ENCODE data around the gene FAM170B. TPM values are rescaled to one million over a fixed set of nuclear protein-coding genes. Genes with fewer than 3 reads are reported as not detected.

The FAM170B gene
- total RNA-seq, 2 experiments from 2014 or later, result not detected

- Mint-ChIP-seq H3K36me3 (ENCODE audit: low read depth) (no peaks in the 10 kb centered on the region), H3K27me3 (peaks cover 16% of the 10 kb centered on the region), H3K4me1 (ENCODE audit: low read depth) (no peaks in the 10 kb centered on the region), H3K9me3 (peaks cover 1% of the 10 kb centered on the region), H3K4me3 (no peak overlapping the region), H3K27ac (no peak overlapping the region)
- no peak for DNase-seq
- ChIA-PET CTCF (no interaction called here), POLR2A (interaction anchor here (0.6 kb wide), 1 partner anchor 304 kb away, joined by 3 read pairs; no protein-coding TSS in a partner anchor)
- TF ChIP-seq CTCF (IDR thresholded peaks at IDR 0.05), result no peak
- intact Hi-C loops (cut with micrococcal nuclease), result no loop called here
- ATAC-seq, result no peak
These were observed 12.9 kb downstream of the FAM170B start for GRCh38 chr10:49120911-49121310.

- Mint-ChIP-seq H3K4me3 (no peak overlapping the region), H3K9me3 (no peaks in the 10 kb centered on the region), H3K27ac (no peak overlapping the region), H3K36me3 (ENCODE audit: low read depth) (no peaks in the 10 kb centered on the region), H3K4me1 (ENCODE audit: low read depth) (peaks cover 1% of the 10 kb centered on the region), H3K27me3 (peaks cover 21% of the 10 kb centered on the region)
- CTCF ChIA-PET, result no interaction called here
- intact Hi-C loops (cut with micrococcal nuclease), result no loop called here
- POLR2A ChIA-PET, result no interaction called here
- no peak for ATAC-seq
- no peak for TF ChIP-seq CTCF (IDR thresholded peaks at IDR 0.05)
- DNase-seq, result no peak
These were observed 14.1 kb downstream of the FAM170B start for GRCh38 chr10:49119746-49120145.

GRCh38 chr10:49118430-49119074 lies 15.3 kb downstream of the FAM170B start:
- TF ChIP-seq CTCF (IDR thresholded peaks at IDR 0.05), result no peak
- ChIA-PET CTCF (no interaction called here), POLR2A (no interaction called here)
- ATAC-seq (no peak), DNase-seq (no peak)
- no peaks in the 10 kb centered on the region for H3K36me3 Mint-ChIP-seq (ENCODE audit: low read depth)
- no peaks in the 10 kb centered on the region for H3K9me3 Mint-ChIP-seq
- intact Hi-C loops (cut with micrococcal nuclease), result no loop called here
- H3K27ac Mint-ChIP-seq, result no peak overlapping the region
- peaks cover 4% of the 10 kb centered on the region for H3K4me1 Mint-ChIP-seq (ENCODE audit: low read depth)
- no peak overlapping the region for H3K4me3 Mint-ChIP-seq
- H3K27me3 Mint-ChIP-seq, result peaks cover 32% of the 10 kb centered on the region

- H3K4me1 Mint-ChIP-seq (ENCODE audit: low read depth), result peaks cover 4% of the 10 kb centered on the region
- peaks cover 36% of the 10 kb centered on the region for H3K27me3 Mint-ChIP-seq
- H3K36me3 Mint-ChIP-seq (ENCODE audit: low read depth), result no peaks in the 10 kb centered on the region
- ChIA-PET POLR2A (no interaction called here), CTCF (no interaction called here)
- no peak for ATAC-seq
- TF ChIP-seq CTCF (IDR thresholded peaks at IDR 0.05), result no peak
- H3K9me3 Mint-ChIP-seq, result no peaks in the 10 kb centered on the region
- H3K4me3 Mint-ChIP-seq, result no peak overlapping the region
- no peak overlapping the region for H3K27ac Mint-ChIP-seq
- no peak for DNase-seq
- intact Hi-C loops (cut with micrococcal nuclease), result no loop called here
These were observed 16.3 kb downstream of the FAM170B start for GRCh38 chr10:49117376-49118070.
